Astrocyte of the hippocampus (primary cell): ENCODE data around the gene STAG1.
A peak's percentile ranks its signal among the peaks of the same experiment; 100 is the strongest.
"Not testable (repeated sequence)": the region's sequence is repeated elsewhere in the genome, so short reads cannot be mapped to it uniquely, and the experiment has no call there.

Source experiments
- DNase-seq: peaks from one replicate; pipeline ENCODE4 v3.0.0; 2011; ENCODE audit warnings: low read depth, low spot score

Gene STAG1

DNA sequence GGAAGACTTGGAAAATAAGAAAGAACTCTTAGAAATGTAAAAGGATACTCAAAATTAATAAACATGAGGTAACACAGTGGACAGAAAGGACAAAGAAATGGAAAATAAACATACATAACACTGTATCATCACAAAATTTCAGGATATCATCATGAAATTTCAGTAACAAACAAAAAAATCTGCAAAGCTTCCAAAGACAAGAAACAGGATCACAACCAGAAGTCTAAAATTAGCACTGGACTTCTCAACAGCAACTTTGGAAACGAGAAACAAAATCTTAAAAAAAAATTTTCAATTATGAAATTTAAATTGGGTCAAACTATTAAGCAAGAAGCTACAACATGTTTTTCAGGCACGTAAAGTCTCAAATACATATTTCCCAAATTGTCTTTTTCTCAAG lies 238.8 kb downstream of the STAG1 start:
- DNase-seq, result no peak

DNA sequence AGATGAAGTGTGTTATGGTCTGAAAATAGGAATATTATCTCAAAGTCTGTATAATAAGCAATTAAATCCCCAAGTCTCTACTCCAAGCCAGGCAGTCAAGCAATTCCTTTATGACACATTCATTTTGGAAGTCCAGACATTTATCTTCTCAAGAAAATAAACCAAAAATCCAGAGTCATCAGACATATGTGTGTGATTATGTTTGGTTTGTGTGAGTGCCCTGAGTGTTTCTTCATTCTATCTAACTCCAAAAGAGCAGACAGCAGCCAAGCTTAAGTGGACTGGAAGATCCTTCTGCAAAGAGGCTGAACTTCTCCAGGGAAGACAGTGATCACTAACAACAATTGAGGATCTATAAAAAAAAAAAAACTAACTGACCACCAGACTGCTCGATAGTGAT lies 239.8 kb downstream of the STAG1 start:
- DNase-seq, result no peak

DNA sequence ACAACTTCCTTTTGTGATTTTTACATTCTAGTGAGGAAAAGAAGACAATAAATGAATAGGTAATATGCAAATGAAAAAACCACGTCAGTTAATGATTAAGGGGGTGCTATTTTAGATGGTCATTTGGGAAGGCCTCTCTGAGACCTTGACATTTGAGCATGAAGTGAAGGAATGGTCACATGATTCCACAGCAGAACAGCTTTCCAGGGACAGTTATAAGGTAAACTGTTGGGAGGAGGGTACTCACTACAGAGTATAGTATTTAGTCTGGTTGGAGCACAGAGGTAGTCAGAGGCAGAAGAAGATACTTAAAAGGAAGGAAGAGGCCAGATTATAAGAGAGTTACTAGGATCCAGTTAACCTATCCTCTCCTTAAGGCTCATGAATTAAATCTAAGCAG lies 246.5 kb downstream of the STAG1 start:
- DNase-seq, result no peak

- no peak for DNase-seq
These were observed 249.1 kb downstream of the STAG1 start for GRCh38 chr3:136503056-136503455.

- DNase-seq, result no peak
These were observed 253.2 kb downstream of the STAG1 start for GRCh38 chr3:136498919-136499447.

- DNase-seq, result no peak
These were observed 257.0 kb downstream of the STAG1 start for GRCh38 chr3:136495213-136495612.

- DNase-seq, result no peak
These were observed 261.4 kb downstream of the STAG1 start for GRCh38 chr3:136490646-136491405.

GRCh38 chr3:136485777-136486176 lies 266.4 kb downstream of the STAG1 start:
- no peak for DNase-seq

- DNase-seq, result no peak
These were observed 275.9 kb downstream of the STAG1 start for GRCh38 chr3:136476280-136476679.

GRCh38 chr3:136474876-136475275 lies 277.3 kb downstream of the STAG1 start:
- not testable (repeated sequence) for DNase-seq

DNA sequence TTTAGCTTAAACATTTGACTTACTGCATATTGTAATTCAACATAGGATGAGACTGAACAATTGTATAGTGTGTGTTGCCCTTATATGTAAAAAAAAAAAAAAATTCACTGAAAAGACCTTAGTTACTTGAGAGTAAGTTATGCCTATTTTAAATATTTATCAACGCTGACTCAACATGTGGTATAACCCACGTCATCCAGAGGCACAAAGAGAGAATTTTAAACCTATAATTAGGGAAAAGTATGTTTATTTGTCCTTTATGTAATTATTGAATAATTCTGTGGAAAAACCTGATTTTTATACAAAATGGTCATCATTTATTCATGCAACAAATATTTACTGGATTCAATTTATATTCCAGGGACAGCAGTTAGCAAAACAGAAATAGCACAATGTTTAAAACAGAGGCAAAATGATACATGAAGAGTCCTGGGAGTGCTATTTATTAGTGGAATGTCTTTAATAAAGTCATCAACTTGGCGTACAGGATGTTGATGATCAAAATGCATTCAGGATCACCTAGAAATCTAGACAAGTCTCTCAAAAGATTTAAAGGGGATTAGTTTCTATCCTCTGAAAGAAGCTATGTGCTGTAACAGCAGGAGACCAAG lies 278.4 kb downstream of the STAG1 start:
- peak; percentile 56 for DNase-seq

GRCh38 chr3:136465296-136465695 lies 286.9 kb downstream of the STAG1 start:
- no peak for DNase-seq

DNA sequence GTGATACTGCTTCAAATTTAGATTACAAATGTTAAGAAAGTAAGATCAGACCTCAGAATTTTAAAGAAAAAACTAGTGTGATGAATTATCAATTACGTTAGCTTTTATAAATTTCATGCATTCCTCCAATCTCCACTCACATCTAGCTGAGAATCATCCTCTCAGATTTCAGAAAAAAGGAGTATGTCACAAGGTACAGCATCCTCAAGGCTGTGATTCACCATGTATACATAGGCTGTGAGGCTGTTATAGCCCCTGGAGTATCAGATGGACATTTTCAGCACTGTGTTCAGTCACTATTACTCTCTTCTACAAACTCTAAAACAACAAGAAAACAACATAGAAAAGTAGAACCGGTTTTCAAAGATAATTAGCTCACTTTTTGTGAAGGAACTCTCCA lies 287.7 kb downstream of the STAG1 start:
- DNase-seq, result peak; percentile 4

- no peak for DNase-seq
These were observed 289.0 kb downstream of the STAG1 start for GRCh38 chr3:136463170-136463569.

- DNase-seq, result no peak
These were observed 294.4 kb downstream of the STAG1 start for GRCh38 chr3:136457793-136458192.

DNA sequence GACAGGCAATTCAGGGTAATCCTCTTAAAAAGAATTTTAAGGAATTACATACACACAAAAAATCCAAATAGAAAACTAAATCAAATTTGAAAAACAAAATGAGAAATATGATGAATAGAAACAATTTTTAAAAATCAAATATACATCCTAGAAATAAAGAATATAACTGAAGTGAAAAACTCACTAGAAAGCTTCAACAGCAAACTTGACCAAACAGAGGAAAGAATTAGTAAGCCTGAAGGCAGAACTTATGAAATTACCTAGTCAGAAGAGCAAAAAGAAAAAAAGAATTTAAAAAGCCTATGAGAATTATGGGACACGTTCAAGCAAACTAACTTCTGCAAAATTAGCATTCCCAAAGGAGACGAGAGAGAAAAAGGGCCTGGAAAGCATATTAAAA lies 296.0 kb downstream of the STAG1 start:
- DNase-seq, result no peak

- DNase-seq, result no peak
These were observed 307.6 kb downstream of the STAG1 start for GRCh38 chr3:136444581-136444980.

DNA sequence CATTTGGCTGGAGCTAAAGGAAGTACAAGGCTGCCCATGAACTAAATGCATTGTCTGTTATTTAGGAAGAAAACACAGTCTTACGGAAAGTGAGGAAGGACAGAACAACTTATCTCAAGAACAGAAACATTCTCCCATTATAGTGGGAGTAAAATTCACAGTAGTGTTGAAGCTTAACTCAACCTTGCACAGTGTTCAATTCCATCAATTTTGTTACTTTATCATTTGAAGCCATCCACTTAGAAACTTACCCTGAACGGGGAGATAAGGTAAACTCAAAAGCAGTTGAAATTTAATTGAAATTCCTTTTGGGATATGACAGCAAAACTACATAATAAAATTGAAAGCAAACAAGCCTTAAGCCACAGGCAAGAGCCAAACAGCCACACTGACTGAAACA lies 315.1 kb downstream of the STAG1 start:
- no peak for DNase-seq

- no peak for DNase-seq
These were observed 317.7 kb downstream of the STAG1 start for GRCh38 chr3:136434429-136434828.

GRCh38 chr3:136432685-136433084 lies 319.5 kb downstream of the STAG1 start:
- no peak for DNase-seq

GRCh38 chr3:136428167-136428566 lies 324.0 kb downstream of the STAG1 start:
- DNase-seq, result no peak

GRCh38 chr3:136427236-136427635 lies 324.9 kb downstream of the STAG1 start:
- DNase-seq, result no peak

DNA sequence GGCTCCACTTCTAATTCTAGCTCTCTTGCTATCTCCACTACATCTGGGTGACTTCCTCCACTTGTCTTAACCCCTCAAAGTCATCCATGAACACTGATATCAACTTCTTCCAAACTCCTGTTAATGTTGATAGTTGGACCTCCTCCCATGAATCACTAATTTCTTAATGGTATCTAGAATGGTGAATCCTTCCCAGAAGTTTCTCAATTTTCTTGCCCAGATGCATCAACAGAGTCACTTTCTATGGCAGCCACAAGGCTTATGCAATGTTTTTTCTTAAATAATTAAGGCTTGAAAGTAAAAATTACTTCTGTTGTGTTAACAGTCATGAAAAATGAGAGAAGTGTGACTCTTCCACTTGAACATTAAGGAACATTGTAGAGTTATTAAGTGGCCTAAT lies 337.7 kb downstream of the STAG1 start:
- DNase-seq, result no peak
